Measurements from ENCODE around the gene ZC3H12C.

Gene ZC3H12C

DNA sequence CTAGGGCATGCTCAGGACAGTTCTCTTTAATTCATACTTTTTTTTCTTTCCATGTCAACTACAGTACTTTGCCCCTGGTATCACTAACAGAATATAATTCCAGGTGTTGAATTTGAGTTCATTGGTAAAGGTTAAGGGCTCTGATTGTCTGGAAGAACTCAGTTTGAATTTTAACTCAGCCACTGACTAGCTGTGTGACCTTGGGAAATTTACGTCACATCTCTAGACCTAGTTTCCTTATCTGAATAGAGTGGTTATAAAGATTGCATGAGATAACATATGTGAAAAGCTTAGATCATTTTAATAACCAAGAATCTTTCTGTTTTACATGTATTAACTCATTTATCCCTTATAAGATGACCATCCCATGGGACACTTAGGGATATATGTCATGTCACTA, 15.8 kb upstream of the ZC3H12C start:
- no peak for DNase-seq (ENCODE audit: low read depth)

DNA sequence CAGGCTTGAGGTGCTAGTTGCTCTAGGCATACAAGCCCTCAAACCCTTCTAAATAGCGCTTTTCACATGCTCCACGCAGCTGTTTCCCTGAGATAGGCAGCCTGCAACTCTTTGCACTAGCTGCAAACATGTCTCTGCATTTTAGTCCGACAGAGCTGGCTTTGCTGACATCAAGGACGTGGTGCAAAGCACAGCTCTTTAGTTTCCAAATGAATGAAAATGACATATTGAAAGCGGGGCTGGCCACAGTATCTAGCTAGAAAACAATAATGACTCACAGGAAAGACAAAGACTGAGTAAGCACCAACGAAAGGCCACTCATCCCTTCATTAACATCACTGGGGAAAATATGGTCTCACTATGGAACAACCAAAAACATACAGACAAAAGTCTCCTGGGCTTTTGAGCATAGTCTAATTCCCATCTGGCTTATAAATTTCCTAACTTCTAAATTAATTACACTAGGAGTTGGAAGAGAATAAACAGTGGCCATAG, 15.3 kb upstream of the ZC3H12C start:
- DNase-seq (ENCODE audit: low read depth): no peak

DNA sequence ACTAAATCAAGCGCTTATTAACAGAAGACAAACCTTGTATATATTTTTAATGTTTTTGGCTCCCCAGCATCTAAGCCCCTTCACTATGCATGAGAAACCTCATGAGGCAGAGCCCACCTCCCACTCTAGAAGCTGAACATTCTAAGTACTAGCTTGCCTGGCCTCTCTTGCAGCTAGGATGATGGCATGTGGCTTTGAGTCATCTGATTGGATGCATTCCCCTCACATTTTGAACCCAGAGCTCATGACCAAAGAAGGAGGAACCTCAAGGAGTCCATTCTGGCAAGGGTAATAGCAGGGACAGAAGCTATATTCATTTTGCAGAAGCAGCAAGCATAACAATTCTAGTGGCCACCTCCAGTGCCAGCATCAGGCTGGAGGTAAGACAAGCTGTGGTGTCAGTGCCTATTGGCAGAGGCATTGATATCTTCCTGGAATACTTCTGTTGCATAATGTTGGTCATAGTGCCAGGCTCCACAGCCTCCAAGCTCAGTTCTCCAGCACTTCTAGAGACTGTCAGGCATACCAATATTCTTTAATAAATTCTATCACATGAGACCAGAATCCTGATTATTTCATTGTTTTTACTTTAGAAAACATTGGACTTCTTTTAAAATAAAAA, 14.2 kb upstream of the ZC3H12C start:
- no peak for DNase-seq (ENCODE audit: low read depth)

DNA sequence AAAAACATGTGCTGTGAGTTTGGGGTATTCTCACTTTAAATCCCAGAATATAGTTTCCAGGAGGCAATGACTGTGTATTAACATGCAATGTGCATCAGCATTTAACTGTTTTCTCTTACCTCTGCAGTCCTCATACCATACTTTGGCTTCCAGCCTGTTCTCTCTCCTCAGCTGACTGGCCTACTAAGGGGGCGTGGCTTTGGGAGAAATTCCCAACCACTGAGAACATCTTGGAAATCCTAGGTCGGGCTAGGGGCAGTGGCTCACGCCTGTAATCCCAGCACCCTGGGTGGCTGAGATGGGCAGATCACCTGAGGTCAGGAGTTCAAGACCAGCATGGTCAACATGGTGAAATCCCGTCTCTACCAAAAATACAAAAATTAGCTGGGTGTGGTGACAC, 13.5 kb upstream of the ZC3H12C start:
- no peak for DNase-seq (ENCODE audit: low read depth)

DNA sequence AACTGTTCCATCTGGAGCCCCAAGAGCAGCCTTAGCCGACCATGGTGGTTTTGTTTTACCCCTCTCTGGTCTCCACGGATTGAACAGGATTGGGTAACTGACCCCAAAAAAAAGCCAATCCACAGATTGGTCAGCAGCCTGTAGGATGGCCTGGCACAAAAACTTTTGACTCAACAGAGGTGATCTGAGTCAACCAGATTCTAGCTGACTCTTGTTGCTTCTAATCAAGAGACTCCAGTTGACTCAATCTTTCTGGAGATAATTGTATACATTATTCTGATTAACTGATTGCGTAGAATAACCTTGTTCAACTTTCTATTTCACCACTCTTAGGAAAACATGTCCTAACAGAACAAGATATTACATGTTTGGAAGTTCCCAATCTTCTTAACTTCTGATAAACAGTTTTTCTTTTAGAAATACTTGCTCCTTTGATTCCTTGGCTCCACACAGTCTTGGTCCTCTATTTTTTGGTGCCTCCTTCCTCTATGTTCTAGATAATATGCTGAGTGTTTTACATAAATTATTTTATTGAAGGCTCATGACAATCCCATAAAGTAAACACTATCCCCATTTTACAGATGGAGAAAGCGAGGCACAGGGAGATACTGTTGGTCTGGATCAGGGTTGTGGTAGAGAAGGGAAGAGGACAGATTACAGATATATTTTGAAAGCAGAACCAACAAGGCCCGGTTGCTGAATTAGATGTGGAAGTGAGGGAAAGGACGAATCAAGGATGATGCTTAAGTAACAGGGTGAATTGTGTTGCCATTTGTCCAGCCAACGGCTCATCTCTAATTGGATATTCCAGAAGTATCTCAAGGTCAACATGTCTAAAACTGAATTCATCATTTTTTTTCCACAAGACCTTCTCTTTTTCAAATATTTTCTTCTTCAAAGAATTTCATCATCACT, 11.5 kb upstream of the ZC3H12C start:
- DNase-seq (ENCODE audit: low read depth): no peak

DNA sequence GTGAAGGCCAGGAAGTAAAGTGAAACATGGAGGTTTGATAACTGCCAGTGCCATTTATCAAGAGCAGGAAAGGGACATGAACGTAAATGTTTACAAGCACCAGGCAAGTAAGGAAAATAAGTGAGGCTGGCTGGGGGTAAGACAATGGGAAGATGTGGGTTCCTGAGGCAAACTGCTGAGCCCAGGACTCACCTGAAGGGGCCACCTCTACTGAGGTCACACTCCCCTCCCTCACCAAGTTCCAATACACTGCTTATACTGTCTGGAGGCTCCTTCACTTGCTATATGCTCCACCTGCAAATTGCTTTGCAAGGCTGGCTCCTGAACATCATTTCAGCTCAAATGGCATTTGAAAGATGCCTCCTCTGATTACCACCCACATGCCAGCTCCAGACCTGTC, 10.3 kb upstream of the ZC3H12C start:
- DNase-seq (ENCODE audit: low read depth): no peak

DNA sequence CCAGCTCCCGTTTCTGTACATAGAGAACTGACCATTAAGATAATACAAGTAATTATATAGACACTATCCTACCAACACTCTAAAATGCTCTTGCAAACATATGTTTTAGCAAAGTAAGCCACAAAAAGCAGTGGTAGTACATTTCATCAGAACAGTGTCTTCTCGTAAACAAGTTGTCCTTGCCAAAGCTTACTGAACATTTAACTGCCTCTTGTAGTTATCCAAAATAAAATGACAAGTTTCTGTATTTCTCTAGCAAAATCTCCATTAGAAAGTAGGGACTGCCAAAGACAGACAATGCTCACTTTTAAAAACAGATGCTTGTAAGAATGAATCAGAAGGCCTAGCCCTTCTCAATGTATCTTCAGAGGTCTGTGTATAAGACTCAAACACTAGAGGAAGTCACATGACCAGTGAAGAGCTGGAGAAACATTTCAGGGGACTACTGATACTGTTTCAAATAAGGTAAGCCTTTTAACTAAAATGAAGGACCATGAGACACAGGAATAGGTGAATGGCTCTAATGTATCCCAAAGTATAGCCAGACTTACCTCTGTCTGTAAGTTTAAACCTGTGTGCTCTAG, 7.8 kb upstream of the ZC3H12C start:
- DNase-seq (ENCODE audit: low read depth): no peak

DNA sequence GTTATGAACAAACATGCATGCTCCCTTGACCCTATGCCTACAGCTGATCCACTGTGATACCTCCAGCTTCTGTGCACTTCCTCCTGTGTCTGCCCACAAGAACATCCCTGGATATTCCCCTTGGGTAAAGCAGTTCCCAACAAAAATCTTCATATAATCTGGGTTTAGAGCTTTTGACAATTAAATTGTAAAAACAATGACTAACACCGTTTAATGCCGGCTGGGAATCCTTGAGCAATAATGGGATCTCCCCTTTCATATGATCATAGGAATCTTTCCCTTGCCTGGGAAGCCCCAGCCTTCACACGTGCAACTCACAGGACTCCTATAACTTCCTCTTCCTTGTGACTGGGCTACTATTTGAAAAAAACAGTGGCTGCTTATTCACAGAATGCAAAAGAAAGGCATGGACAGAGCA, 6.3 kb upstream of the ZC3H12C start:
- no peak for DNase-seq (ENCODE audit: low read depth)

DNA sequence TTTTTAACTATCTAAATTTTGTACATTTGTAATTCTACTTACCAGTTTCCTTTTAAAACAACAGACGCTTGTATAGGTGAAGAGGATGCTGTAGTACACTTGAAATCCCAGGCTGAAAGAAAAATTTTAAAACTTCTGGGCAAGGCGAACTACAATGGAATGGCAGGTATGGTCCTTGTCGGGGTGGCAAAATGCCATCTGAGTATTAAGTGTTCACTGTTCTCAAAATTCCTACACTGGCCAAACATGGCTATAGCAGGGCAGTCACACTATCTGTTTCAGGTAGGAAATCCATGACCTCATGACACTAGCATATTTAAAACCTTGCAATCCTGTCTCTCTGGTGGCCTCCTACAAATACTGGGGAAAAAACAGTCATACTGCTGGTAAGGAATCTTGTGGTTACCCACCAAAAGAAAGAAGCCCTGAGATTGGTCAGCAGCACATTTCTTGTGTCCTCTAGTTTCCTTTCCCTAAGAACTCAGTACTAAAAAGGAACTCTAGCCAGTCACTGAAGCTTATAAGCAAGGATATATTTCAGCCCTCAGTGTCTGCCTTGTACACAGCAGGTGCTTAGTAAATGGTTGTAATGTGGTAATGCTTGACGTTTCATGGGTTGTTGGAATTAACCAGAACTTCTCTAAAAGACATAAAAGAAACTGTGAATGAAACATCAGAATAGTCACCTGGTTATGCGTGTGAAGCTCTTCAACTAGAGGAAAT, 5.2 kb upstream of the ZC3H12C start:
- DNase-seq (ENCODE audit: low read depth): no peak

DNA sequence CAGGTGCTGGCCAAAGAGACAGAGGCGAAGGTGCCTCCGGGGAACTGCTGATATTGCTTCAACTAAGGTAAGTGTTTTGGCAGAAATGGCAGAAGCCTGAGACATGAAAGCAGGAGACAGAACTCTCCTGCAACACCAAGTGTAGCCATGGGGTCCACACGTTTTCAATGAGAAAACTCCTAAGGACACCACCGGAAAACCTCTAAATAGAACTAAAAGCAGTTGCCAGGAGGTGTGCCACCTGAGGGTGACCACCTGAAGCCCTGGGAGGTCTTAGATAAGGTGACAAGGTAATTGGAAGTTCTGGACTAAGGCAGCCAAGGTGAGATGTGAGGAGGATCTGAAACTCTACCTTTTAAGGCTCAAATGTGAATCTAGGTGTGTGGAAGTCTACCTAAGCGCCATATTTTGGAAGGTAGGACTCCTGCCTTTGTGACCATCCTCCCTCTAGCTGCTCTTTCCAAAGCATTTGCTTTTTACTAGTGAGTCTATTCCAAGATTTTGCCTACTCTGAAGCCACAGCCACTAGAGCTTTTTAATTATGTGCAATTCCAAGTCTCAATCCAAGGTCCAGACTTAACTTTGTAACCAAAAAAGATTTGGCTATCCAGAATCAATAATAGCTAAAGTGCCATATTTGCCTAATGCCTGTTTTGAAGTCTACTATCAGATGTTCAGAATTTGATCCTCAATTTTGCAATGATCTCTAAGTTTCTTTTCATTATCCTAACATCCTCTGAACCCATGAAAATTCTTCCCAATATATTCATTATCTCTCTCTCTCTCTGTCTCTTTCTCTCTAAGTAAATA, 4.5 kb upstream of the ZC3H12C start:
- no peak for DNase-seq (ENCODE audit: low read depth)

DNA sequence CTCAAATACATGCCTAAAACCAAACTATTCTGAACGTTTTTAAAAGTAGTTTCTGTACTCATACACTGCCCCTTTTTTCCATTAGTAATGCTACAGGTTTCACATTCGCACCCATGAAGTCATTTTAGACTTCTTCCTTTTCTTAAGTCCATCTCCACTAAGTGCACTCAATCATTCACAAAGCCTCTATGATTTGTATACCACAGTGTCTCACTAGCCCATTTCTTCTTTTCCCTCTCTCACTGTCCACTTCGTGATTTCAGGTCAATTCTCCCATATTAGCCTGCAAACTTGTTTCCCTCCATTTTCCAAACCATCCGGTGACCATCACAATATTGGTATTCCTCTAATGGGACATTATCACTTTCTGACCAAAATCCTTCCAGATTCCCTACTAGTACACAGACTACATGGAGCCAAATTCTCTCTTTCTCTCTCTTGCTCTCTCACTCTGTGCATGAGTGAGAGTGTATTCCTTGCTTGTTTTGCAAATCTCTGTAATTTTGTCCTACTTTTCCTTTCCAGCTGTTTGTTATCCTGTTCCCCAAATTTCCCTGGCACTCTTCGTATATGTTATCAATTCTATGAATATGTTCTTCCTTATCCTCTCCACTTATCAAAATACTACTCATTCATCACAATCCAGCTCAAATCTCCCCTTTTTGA, 3.4 kb upstream of the ZC3H12C start:
- DNase-seq (ENCODE audit: low read depth): no peak

DNA sequence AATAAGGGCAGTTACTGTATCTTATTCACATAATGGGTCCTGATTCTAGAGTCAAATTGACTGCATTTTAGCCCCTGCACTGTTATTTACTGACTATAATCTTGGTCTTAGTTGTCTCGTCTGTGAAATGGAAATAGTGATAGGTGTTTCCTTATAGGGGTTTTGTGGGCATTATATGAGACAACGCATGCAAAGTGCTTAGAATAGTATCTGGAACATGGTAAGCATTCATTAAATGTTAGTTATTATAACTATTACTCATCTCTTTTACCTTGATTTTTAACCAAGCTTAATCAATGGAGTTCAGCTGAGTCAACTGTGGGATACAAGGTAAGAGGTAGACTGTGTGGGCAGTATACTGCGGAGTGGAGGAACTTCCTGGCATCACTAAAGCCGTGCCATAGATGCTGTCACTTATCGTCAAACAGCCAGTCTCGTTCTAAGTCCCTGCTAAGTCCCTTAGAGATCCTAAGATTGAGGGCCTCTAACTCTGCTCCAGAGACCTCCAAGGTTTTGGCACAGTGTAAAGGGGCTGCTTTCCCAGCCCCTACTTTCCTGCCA, 2.6 kb upstream of the ZC3H12C start:
- DNase-seq (ENCODE audit: low read depth): no peak

DNA sequence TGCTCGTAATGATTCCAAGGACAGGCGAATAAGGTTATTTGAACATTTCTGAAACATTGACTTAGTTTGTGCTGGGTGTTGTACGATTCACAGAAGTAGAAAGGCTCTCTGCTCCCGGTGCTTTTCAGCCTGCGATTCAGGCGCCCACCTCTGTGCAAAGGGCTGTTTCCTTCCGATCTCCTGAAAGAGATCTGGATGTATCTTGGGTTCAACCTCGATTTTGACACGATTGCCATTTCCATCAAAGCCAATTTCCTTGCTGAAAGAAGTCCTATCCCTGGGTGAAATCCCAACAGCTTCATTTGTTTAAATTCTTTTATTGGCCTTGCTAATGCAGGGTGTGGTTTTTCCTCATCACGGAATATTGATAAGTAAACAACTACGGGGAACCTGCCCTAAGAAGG, 1.1 kb upstream of the ZC3H12C start:
- DNase-seq (ENCODE audit: low read depth): no peak

DNA sequence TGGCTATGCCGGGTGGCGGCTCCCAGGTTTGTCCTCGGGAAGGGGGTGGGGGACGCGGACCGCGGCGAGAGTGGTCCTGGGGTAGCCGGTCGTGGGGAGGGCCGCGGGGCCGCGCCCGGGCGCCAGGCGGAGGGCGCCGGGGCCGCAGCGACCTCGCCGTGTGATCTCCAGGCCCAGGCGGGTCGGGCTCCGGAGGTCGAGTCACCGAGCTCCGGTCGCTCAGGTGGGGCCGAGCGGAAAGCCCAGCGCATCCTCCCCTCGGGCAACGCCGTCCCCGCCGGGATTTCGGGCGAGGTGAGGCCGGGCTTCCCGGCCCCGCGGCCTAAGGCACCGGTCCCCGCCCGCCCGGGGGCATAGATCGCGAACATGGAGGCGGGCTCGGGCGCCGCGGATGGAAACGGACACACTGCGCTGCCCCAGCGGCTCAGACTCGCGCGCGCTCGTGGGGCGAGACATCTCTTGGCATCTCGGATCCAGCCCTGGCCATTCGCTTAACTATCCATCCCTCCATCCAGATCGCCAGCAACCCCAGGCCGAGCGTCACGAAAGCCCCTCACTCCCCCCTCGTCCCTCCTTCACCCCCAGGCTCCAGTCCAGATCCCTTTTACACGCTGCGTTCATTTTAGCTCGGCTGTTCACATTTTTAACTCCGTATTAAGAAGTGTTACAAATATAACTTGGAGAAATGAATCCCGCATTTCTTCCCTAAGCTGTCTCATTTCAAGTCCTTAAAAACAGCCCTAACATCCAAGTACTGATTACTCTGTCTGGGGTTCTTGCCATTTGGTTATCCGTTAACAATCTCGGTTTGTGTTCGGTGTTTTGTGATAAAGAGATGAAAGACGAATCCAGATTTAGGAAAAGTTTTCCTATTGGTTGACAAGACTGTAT, 460 bp downstream of the ZC3H12C start:
- DNase-seq (ENCODE audit: low read depth): no peak

DNA sequence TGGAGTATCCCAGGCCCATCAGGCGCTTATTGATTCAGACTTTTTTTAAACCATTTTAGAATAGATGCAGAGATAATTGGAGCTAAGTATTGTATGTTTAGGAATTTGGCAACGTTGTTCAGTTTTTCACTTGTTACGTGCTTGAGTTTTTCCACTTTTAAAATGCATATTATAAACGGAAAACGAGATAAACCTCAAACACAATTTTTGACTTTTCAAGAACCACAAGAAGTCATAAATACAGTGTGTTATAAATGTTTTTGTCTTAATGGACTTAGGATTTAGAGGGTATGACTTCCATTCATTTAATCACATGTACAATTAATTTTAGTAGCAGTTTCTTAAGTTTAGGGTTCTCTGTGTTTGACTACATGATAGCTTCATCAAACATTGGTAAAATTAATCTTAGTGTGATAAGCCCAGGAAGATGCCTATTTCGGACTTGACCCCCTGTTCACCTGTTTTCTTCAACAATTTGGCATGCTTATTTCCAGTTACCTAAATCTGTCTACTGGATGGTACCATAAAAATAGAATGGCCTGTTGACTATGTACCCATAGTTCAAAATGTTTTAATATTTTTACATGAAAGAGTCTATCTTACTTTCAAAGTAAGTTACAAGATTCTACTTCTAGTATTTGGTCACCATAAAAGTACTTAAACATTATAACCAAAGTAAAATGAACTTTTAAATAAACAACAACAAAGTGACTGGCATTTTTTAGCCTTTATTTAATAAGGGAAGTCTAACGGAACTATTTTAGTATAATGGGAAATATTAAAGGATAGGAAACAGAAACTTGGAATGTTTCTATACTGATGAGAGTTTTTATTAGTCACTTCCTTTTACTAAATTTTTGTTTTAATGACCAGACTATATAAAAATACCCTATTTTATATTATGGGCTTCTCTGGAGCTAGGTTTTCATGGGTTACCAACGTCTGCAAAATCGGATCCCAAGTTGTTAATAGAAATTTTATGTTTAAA, 1.4 kb downstream of the ZC3H12C start:
- DNase-seq (ENCODE audit: low read depth): no peak

DNA sequence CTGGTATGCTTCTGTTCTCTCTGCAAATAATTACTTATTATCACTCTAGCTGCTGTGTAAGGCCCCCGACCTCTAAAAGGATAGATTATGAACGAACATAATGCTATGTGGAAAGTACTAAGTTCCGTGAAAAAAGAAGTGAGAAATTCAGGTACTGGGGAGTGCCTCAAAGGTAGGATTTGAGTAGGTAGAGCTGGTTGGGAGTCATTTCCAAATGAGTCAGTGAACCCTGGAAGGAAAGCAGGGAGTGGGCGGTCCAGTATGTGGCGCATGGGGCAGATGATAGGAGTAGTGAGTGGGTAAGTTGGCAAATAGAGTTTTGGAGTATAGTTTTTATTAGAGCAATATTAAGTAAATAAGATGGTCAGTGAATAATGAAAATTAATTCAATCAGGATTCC, 2.4 kb downstream of the ZC3H12C start:
- DNase-seq (ENCODE audit: low read depth): no peak

DNA sequence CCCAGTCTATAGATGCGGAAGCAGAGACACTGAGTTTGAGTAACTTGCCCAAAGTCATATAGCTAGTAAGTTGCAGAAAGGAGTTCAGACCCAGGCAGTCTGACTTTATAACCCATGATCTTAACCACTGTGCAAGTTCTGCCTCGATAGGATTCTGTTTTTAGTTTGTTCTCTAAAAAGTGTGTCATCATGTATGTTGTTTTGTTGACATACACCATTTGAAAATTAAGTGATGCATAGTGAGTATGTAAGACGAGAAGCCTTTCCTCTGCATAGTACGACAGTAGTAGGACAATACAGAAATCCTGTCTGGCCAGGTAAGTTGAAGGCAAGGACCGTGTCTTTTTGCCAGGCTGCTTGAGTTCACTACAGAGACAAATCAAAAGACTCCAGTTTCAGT, 3.3 kb downstream of the ZC3H12C start:
- DNase-seq (ENCODE audit: low read depth): no peak

DNA sequence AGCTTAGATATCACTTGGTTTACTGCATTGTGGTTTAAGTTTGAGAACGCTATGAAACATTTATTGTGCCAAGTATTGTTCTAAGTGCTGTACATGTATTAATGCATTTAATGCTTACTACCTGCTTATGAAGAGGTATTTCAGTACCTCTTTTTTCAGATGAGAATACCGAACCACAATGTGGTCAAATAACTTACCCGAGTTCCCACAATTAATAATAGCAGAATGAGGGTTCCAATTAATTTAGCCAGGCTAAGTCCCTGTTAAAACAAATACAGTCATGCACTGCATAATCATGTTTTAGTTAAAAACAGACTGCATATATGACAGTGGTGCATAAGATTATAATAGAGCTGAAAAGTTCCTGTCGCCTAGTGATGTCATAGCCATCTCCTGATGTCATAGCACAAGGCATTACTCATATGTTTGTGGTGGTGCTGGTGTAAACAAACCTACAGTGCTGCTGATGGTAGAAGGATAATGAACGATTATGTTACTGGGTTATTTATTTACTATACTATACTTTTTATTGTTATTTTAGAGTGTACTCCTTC, 4.3 kb downstream of the ZC3H12C start:
- DNase-seq (ENCODE audit: low read depth): no peak
